A549 (cell line): ENCODE data around the gene MYRIP.

Source experiments
- CTCF ChIP-seq: fragments of >200 bp; sonication (Bioruptor Twin); formaldehyde crosslinking; IDR thresholded peaks from 3 replicates; pipeline ENCODE4 v1.5.1; 2016
- NR3C1 ChIP-seq: fragments of >200 bp; sonication (Bioruptor Twin); formaldehyde crosslinking; IDR thresholded peaks from 3 replicates; pipeline ENCODE4 v1.6.1; 2017
- REST ChIP-seq: fragments of 200-600 bp; sonication (generic); IDR thresholded peaks from 2 replicates; pipeline ENCODE4 v1.6.1; 2016; ENCODE audit warnings: antibody characterized with exemption, mild to moderate bottlenecking, moderate library complexity
- ZNF302 ChIP-seq: fragments of 250-450 bp; sonication (Bioruptor Pico); IDR thresholded peaks from 2 replicates; pipeline ENCODE4 v1.9.0; 2021; ENCODE audit warnings: inconsistent platforms, mild to moderate bottlenecking, moderate library complexity

DNA sequence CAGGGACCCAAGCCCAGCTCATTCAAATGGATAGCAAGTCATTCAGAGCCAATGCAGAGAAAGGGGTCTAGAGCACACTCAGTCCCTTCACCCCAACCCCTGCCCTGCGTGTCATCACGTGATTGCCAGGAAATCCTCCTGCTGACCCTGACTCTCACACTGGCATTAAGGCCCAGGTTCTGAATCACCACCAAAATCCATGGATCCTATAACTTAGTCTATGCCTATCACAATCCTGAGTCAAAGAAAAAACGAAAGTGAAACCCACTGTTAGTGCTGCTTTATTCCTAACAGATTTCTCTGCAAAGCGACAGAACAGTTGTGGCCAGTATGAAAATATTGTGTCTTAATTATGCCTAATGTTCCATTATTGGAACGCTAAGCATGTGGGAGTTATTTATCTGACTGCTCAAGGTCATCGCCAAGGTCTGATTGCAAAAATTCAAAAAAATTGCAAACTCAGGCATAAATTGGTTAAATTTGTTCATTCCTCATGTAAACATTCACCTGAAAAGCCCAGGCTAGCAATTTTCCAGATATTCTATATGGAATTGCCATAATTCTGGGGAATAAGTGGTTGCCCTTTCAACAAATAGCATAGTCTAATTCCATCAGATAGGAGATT is 391.4 kb downstream of the MYRIP start:
- TF ChIP-seq REST: no peak
- TF ChIP-seq CTCF: no peak
- TF ChIP-seq ZNF302: no peak
- TF ChIP-seq NR3C1: no peak
